CD14-positive monocyte (primary cell): ENCODE results near the gene AP4B1. TPM values are rescaled to one million over a fixed set of nuclear protein-coding genes. Genes with fewer than 3 reads are reported as not detected.
A peak's percentile ranks its signal among the peaks of the same experiment; 100 is the strongest.

Experiments
- DNase-seq, 3 donors: peaks; one replicate each; pipeline ENCODE4 v3.0.0-alpha.2; 2011 to 2022
- H2AFZ ChIP-seq: 2 replicates; pipeline ENCODE4 v1.6.0; 2012; ENCODE audit warnings: mild to moderate bottlenecking, low read depth, low read length, inconsistent platforms; ENCODE audit not compliant: insufficient read depth, poor library complexity, severe bottlenecking
- H3K27ac ChIP-seq, 2 donors: 1 replicate in 1 of 2; 2 replicates in 1 of 2; pipeline ENCODE4 v1.5.1; 2012 to 2013; ENCODE audit warnings: low read length in 2 of 2, control low read depth in 1 of 2, inconsistent platforms in 1 of 2, low read depth in 1 of 2, mild to moderate bottlenecking in 1 of 2
- H3K27me3 ChIP-seq, 2 donors: one replicate each; pipeline versions ENCODE4 v1.6.0 to v1.6.1; 2011 to 2013; ENCODE audit warnings: low read length in 2 of 2; ENCODE audit not compliant: control insufficient read depth in 2 of 2, insufficient read depth in 2 of 2
- H3K36me3 ChIP-seq, 2 donors: replicated peaks in 1 of 2; 1 replicate in 1 of 2; 2 replicates in 1 of 2; pipeline versions ENCODE4 v1.5.1 to v1.6.1; 2012 to 2013; ENCODE audit warnings: low read length in 2 of 2, control low read depth in 1 of 2, inconsistent platforms in 1 of 2, mild to moderate bottlenecking in 1 of 2; ENCODE audit not compliant: insufficient read depth in 2 of 2, control insufficient read depth in 1 of 2
- H3K4me1 ChIP-seq, 2 donors: 1 replicate in 1 of 2; 2 replicates in 1 of 2; pipeline versions ENCODE4 v1.5.1 to v1.6.1; 2012 to 2013; ENCODE audit warnings: low read length in 2 of 2, control low read depth in 1 of 2, inconsistent platforms in 1 of 2, mild to moderate bottlenecking in 1 of 2, moderate library complexity in 1 of 2; ENCODE audit not compliant: insufficient read depth in 2 of 2, control insufficient read depth in 1 of 2
- H3K4me2 ChIP-seq: replicated peaks from 2 replicates; pipeline ENCODE3; 2012; ENCODE audit warnings: low read length, moderate library complexity, mild to moderate bottlenecking; ENCODE audit not compliant: poor library complexity, severe bottlenecking; ENCODE audit errors: extremely low read depth
- H3K4me3 ChIP-seq, 3 experiments: fragments of 200-600 bp in 1 of 3; sonication (generic) in 1 of 3; replicated peaks in 1 of 3; 1 replicate in 2 of 3; 2 replicates in 1 of 3; pipeline ENCODE4 v1.5.1; 2011 to 2013; ENCODE audit warnings: low read length in 3 of 3, mild to moderate bottlenecking in 3 of 3, control low read depth in 2 of 3, low read depth in 2 of 3, inconsistent platforms in 1 of 3, moderate library complexity in 1 of 3
- H3K79me2 ChIP-seq: 2 replicates; pipeline ENCODE4 v1.6.0; 2012; ENCODE audit warnings: mild to moderate bottlenecking, control low read depth, inconsistent platforms, low read length, moderate library complexity; ENCODE audit not compliant: insufficient read depth
- H3K9ac ChIP-seq: 2 replicates; pipeline ENCODE4 v1.6.0; 2017; ENCODE audit warnings: low read length, mild to moderate bottlenecking; ENCODE audit not compliant: insufficient read depth, poor library complexity, severe bottlenecking
- H3K9me3 ChIP-seq, 2 donors: replicated peaks in 1 of 2; 1 replicate in 1 of 2; 2 replicates in 1 of 2; pipeline versions ENCODE4 v1.5.1 to v1.6.1; 2012 to 2013; ENCODE audit warnings: low read length in 2 of 2, control low read depth in 1 of 2; ENCODE audit not compliant: control insufficient read depth in 1 of 2, insufficient read depth in 1 of 2
- H4K20me1 ChIP-seq: 2 replicates; pipeline ENCODE4 v1.6.0; 2012; ENCODE audit warnings: mild to moderate bottlenecking, low read length, control low read depth, moderate library complexity; ENCODE audit not compliant: insufficient read depth
- H3K27ac Mint-ChIP-seq, 7 donors: one replicate each; pipeline ENCODE4 v1.8.0; 2020; ENCODE audit warnings: mild to moderate bottlenecking in 7 of 7, mixed read lengths in 7 of 7, moderate library complexity in 6 of 7, inconsistent platforms in 2 of 7
- H3K27me3 Mint-ChIP-seq, 3 donors: one replicate each; pipeline ENCODE4 v1.8.0; 2021 to 2022; ENCODE audit warnings: low read depth in 3 of 3, mild to moderate bottlenecking in 3 of 3, mixed read lengths in 3 of 3, moderate library complexity in 3 of 3, inconsistent platforms in 1 of 3
- H3K36me3 Mint-ChIP-seq, 2 donors: one replicate each; pipeline ENCODE4 v1.8.0; 2020; ENCODE audit warnings: mixed read lengths in 2 of 2, inconsistent platforms in 1 of 2, mild to moderate bottlenecking in 1 of 2
- H3K4me1 Mint-ChIP-seq: one replicate; pipeline ENCODE4 v1.8.0; 2020; ENCODE audit warnings: mild to moderate bottlenecking, mixed read lengths
- H3K4me3 Mint-ChIP-seq, 2 donors: one replicate each; pipeline ENCODE4 v1.8.0; 2020; ENCODE audit warnings: mild to moderate bottlenecking in 2 of 2, mixed read lengths in 2 of 2, moderate library complexity in 1 of 2
- H3K9me3 Mint-ChIP-seq, 7 donors: one replicate each; pipeline ENCODE4 v1.8.0; 2020 to 2022; ENCODE audit warnings: mixed read lengths in 7 of 7, mild to moderate bottlenecking in 6 of 7, moderate library complexity in 6 of 7, inconsistent platforms in 2 of 7
- WGBS: methylation state at CpG from one replicate; pipeline ENCODE4 v1.1.5; 2013; ENCODE audit warnings: missing lambda C conversion rate; ENCODE audit not compliant: insufficient coverage; 5-methylcytosine and 5-hydroxymethylcytosine counted together
- intact Hi-C, 2 donors: fragments of 100-400 bp; cut with micrococcal nuclease; formaldehyde crosslinking; loops; one replicate each; pipeline versions ENCODE4 v1.15.0 to v1.15.1; 2023
- polyA plus RNA-seq, 3 donors: library from polyadenylated mRNA; depleted of rRNA in 1 of 3; unstranded in 2 of 3; stranded (reverse) in 1 of 3; fragments of 300-500 nt in 2 of 3; fragments of >200 nt in 1 of 3; fragmentation: Illumina TruSeq in 2 of 3; gene quantifications; 1 replicate in 2 of 3; 2 replicates in 1 of 3; pipeline ENCODE4 v1.2.3, GENCODE V29; 2012 to 2021
- TF ChIP-seq, protein P1 (sequence below): fragments of 200-600 bp; IDR thresholded peaks from one replicate; pipeline ENCODE4 v1.8.0; 2022; ENCODE audit warnings: antibody characterized with exemption, mild to moderate bottlenecking

AP4B1 gene
- polyA plus RNA-seq, 3 donors: 3.5 to 46.3 (median 6.1) TPM

- Mint-ChIP-seq H3K36me3 (peaks cover 70 to 91% of the 10 kb centered on the region in 2 donors), H3K9me3 (no peaks in the 10 kb centered on the region), H3K4me3 (no peak overlapping the region), H3K27ac (peak overlapping the region in 5 of 7 donors; percentile 11 to 81 (median 71)), H3K27me3 (peaks cover 0 to 2% (median 0%) of the 10 kb centered on the region in 3 donors), H3K4me1 (peaks cover 44% of the 10 kb centered on the region)
- Histone ChIP-seq H3K27ac (peak overlapping the region in 1 of 2 donors; percentile 7), H3K9ac (no peak overlapping the region), H2AFZ (no peak overlapping the region), H3K4me1 (peaks cover 14 to 36% of the 10 kb centered on the region in 2 donors), H3K79me2 (peaks cover 61% of the 10 kb centered on the region), H3K4me2 (no peak overlapping the region), H3K9me3 (no peaks in the 10 kb centered on the region), H4K20me1 (no peaks in the 10 kb centered on the region), H3K27me3 (no peaks in the 10 kb centered on the region), H3K36me3 (peaks cover 49 to 80% of the 10 kb centered on the region in 2 donors), H3K4me3 (no peak overlapping the region)
- peak; percentile 25 to 59 (median 31) for DNase-seq
- TF ChIP-seq, protein P1, sequence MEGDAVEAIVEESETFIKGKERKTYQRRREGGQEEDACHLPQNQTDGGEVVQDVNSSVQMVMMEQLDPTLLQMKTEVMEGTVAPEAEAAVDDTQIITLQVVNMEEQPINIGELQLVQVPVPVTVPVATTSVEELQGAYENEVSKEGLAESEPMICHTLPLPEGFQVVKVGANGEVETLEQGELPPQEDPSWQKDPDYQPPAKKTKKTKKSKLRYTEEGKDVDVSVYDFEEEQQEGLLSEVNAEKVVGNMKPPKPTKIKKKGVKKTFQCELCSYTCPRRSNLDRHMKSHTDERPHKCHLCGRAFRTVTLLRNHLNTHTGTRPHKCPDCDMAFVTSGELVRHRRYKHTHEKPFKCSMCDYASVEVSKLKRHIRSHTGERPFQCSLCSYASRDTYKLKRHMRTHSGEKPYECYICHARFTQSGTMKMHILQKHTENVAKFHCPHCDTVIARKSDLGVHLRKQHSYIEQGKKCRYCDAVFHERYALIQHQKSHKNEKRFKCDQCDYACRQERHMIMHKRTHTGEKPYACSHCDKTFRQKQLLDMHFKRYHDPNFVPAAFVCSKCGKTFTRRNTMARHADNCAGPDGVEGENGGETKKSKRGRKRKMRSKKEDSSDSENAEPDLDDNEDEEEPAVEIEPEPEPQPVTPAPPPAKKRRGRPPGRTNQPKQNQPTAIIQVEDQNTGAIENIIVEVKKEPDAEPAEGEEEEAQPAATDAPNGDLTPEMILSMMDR: no peak
- no CpG with 5 or more reads among the region's 1 CpG for WGBS
- intact Hi-C loops: no loop called here
These were observed 6.3 kb downstream of the AP4B1 start for GRCh38 chr1:113898241-113898814.

DNA sequence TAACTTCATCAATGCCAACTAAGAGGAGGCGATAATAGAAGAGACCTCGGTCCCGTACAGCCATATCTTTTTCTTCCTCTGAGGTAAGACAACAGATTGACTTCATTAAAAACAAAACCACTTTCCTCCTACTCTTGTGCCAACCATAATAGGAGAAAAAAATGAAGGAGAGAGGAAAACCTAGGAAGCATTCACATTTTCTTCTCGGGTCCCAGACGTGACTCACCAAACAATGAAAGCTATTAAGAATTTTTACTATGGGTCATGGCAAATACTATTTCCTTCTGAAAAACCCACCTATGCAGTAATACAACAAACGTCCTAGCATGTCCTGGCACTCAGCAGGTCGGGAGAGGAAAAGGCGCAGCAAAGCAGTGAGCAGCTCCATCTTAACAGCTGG is 8.6 kb downstream of the AP4B1 start:
- Histone ChIP-seq H3K4me2 (no peak overlapping the region), H3K4me3 (no peak overlapping the region), H3K27me3 (no peaks in the 10 kb centered on the region), H3K27ac (no peak overlapping the region), H3K4me1 (peaks cover 7 to 14% of the 10 kb centered on the region in 2 donors), H3K36me3 (peaks cover 49 to 69% of the 10 kb centered on the region in 2 donors), H3K79me2 (peaks cover 37% of the 10 kb centered on the region), H3K9ac (no peak overlapping the region), H3K9me3 (no peaks in the 10 kb centered on the region), H2AFZ (no peak overlapping the region), H4K20me1 (no peaks in the 10 kb centered on the region)
- Mint-ChIP-seq H3K9me3 (no peaks in the 10 kb centered on the region), H3K4me3 (no peak overlapping the region), H3K27me3 (peaks cover 0 to 2% (median 0%) of the 10 kb centered on the region in 3 donors), H3K27ac (peak overlapping the region in 1 of 7 donors; percentile 44), H3K36me3 (peaks cover 66 to 79% of the 10 kb centered on the region in 2 donors), H3K4me1 (peaks cover 23% of the 10 kb centered on the region)
- WGBS: 97% methylated on average over 3 of the region's 8 CpGs
- intact Hi-C loops: no loop called here
- no peak for DNase-seq
- TF ChIP-seq, protein P1: no peak
